Hypothalamus (tissue), 51 donors: Measurements from ENCODE around the gene SPOUT1.
"Not testable (repeated sequence)": the region's sequence is repeated elsewhere in the genome, so short reads cannot be mapped to it uniquely, and the experiment has no call there.

Source experiments
- DNase-seq, 51 donors: peaks; one replicate each; lab custom pipeline; 2025; lab: John Stamatoyannopoulos, UW

SPOUT1 gene

GRCh38 chr9:128818099-128818838, 11.3 kb downstream of the SPOUT1 start, which contains the start of gene ENDOG:
Gene ENDOG, plus strand, starts transcription at chr9:128818500. Its CDS starts 185 bp downstream, at chr9:128818685.
- DNase-seq: peak; percentile 77 to 99 (median 96)

- DNase-seq: no peak
Measured at GRCh38 chr9:128810873-128811272, 18.7 kb downstream of the SPOUT1 start.

- no peak for DNase-seq
Measured at GRCh38 chr9:128809831-128810230, 19.8 kb downstream of the SPOUT1 start.

- DNase-seq: no peak
Measured at GRCh38 chr9:128809036-128809599, 20.5 kb downstream of the SPOUT1 start.

GRCh38 chr9:128808543-128808942, 21.1 kb downstream of the SPOUT1 start:
- DNase-seq: no peak

GRCh38 chr9:128807827-128808226, 21.8 kb downstream of the SPOUT1 start:
- DNase-seq: no peak

GRCh38 chr9:128805661-128806060, 23.9 kb downstream of the SPOUT1 start:
- DNase-seq: peak in 35 of 51 donors; percentile 13 to 73 (median 44)

GRCh38 chr9:128802482-128802881, 27.1 kb downstream of the SPOUT1 start:
- DNase-seq: no peak

- DNase-seq: no peak
Measured at GRCh38 chr9:128800061-128800460, 29.5 kb downstream of the SPOUT1 start.

GRCh38 chr9:128798896-128799295, 30.7 kb downstream of the SPOUT1 start:
- DNase-seq: no peak

- DNase-seq: not testable (repeated sequence)
Measured at GRCh38 chr9:128794961-128795360, 34.6 kb downstream of the SPOUT1 start.

- DNase-seq: no peak
Measured at GRCh38 chr9:128792978-128793686, 36.5 kb downstream of the SPOUT1 start.

- DNase-seq: no peak
Measured at GRCh38 chr9:128792134-128792533, 37.5 kb downstream of the SPOUT1 start.

GRCh38 chr9:128790536-128790935, 39.1 kb downstream of the SPOUT1 start:
- no peak for DNase-seq

- no peak for DNase-seq
Measured at GRCh38 chr9:128788445-128788844, 41.1 kb downstream of the SPOUT1 start.

GRCh38 chr9:128787659-128788058, 41.9 kb downstream of the SPOUT1 start:
- DNase-seq: peak in 2 of 51 donors; percentile 19 to 39

GRCh38 chr9:128786681-128787601, 42.7 kb downstream of the SPOUT1 start, which contains the start of gene TBC1D13:
Gene TBC1D13, plus strand, starts transcription at chr9:128787253. Its CDS starts 101 bp downstream, at chr9:128787354.
- peak; percentile 43 to 93 (median 82) for DNase-seq

GRCh38 chr9:128785427-128785826, 44.2 kb downstream of the SPOUT1 start:
- DNase-seq: no peak

GRCh38 chr9:128782669-128783068, 46.9 kb downstream of the SPOUT1 start:
- no peak for DNase-seq
